GM12873 (cell line): ENCODE measurements around the gene CYP46A1.

Experiments
- TF ChIP-seq, protein P1 (sequence below): IDR thresholded peaks from 2 replicates; pipeline ENCODE4 v1.5.1; 2012; ENCODE audit warnings: low read depth, mild to moderate bottlenecking, moderate library complexity, low read length, control low read depth; ENCODE audit not compliant: insufficient read depth; ENCODE audit errors: missing control alignments

Gene CYP46A1

DNA sequence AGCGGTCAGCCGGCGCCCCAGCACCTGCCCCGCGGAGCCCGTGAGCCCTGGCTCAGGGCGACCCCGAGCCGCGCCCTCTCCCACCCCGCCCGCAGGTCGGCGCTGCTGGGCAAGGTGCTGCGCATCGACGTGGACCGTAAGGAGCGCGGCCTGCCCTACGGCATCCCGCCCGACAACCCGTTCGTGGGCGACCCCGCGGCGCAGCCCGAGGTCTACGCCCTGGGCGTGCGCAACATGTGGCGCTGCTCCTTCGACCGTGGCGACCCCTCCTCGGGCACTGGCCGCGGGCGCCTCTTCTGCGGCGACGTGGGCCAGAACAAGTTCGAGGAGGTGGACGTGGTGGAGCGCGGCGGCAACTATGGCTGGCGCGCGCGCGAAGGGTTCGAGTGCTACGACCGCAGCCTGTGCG is 24.8 kb upstream of the CYP46A1 start:
- TF ChIP-seq, protein P1, sequence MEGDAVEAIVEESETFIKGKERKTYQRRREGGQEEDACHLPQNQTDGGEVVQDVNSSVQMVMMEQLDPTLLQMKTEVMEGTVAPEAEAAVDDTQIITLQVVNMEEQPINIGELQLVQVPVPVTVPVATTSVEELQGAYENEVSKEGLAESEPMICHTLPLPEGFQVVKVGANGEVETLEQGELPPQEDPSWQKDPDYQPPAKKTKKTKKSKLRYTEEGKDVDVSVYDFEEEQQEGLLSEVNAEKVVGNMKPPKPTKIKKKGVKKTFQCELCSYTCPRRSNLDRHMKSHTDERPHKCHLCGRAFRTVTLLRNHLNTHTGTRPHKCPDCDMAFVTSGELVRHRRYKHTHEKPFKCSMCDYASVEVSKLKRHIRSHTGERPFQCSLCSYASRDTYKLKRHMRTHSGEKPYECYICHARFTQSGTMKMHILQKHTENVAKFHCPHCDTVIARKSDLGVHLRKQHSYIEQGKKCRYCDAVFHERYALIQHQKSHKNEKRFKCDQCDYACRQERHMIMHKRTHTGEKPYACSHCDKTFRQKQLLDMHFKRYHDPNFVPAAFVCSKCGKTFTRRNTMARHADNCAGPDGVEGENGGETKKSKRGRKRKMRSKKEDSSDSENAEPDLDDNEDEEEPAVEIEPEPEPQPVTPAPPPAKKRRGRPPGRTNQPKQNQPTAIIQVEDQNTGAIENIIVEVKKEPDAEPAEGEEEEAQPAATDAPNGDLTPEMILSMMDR: no peak

DNA sequence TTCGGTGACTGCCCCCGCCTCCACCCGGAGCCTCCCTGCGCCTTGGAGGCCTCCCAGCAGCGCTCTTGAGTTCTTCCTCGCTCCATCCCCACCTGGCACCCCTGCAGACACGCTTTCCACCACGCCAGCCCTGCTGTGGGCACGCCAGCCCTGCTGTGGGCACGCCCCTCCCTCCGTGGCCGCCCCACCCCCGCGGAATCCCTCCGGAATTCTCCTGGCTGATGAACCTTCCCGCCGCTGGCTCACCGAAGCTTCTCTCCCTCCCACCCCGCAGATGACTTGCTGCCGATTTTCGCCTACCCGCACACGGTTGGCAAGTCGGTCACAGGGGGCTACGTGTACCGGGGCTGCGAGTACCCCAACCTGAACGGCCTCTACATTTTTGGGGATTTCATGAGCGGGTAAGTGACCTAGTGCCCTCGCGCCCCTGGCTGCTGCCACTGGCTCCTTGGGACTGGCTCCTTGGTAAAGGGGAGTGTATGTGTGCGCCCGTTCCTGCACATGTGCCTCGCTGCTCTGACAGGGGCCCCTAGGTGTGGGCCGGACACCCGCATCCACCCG is 24.0 kb upstream of the CYP46A1 start:
- TF ChIP-seq, protein P1: no peak

DNA sequence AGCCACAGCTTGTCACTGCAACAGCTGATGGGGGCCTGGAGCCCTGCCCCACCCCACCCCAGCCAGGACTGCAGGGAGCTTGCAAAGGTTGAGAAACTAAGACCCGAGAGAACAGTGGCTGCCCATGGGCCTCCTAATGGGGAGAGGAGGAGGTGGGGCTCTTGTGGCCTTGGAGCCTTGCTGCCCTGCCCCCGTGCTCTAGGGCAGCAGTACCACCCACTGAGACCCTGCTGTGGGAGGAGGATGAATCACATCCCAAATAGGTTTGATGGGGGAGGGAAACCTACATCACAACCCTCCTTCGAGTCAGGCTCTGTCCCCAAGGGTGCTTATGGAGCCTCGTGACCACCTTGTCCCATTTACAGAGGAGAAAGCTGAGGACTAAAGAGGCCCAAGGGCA is 23.3 kb upstream of the CYP46A1 start:
- TF ChIP-seq, protein P1: no peak

GRCh38 chr14:99662846-99663245 is 21.3 kb upstream of the CYP46A1 start:
- TF ChIP-seq, protein P1: no peak

GRCh38 chr14:99663386-99664057 is 20.6 kb upstream of the CYP46A1 start:
- TF ChIP-seq, protein P1: no peak

DNA sequence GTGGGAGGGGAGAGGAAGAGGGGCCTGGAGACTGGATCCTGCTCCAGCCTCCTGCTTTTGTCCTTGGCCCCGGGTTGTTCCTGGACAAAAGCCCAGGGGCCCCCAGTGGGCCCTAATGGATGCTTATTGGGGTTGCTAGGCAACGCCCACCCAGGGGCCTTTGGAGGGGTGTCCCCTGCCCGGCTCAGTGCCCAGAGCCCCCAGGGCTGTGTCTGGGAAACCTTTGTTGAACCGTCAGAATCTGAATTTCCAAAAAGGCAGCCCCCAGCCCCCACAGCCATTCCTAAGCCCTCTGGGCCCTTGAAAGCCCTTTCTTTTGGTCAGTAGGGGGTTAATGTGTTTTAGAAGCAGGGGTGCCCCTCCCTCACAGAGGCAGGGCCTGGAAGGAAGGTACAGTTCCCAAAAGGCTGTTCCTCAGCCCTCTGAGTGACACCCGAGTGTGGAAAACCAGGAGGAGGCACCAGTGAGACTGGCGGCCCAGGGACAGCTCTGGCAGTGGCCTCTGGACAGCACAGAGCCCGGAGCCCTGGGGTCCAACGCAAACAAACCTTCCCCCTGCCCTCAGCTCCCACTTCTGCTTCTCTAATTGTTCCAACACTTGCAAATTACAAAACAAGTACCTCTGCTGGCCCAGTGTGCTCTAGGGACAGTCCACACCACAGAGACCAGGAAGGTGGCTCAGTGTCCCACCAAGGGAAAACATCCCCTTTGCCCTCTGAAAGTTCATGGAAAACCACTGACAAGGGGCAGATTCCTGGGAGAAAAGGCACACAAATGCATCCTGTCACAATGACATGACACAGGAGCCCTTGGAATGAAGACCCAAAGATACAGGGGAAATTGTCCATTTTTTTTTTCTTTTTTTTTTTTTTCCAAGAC is 19.8 kb upstream of the CYP46A1 start:
- TF ChIP-seq, protein P1: no peak

GRCh38 chr14:99664937-99665273 is 19.2 kb upstream of the CYP46A1 start:
- TF ChIP-seq, protein P1: no peak
